ENCODE measurements around the gene PDE4D.

GRCh38 chr5:59553992-59554391, 339.5 kb downstream of the PDE4D start:
- TF ChIP-seq POLR2A (IDR thresholded peaks at IDR 0.05) (no peak), CTCF (IDR thresholded peaks at IDR 0.05) (no peak)
